GM21723 (cell line): Measurements from ENCODE around the gene RND3.

Source experiments
- ATAC-seq: cut with Tn5 transposase; IDR thresholded peaks from one replicate; pipeline ENCODE4 v1.9.1; 2021; ENCODE audit warnings: mild to moderate bottlenecking, moderate library complexity; ENCODE audit not compliant: unreplicated experiment

The RND3 gene

GRCh38 chr2:150445398-150445797 lies 42.1 kb downstream of the RND3 start:
- ATAC-seq = no peak

GRCh38 chr2:150442484-150442883 lies 45.0 kb downstream of the RND3 start:
- no peak for ATAC-seq

- ATAC-seq = no peak
Measured at GRCh38 chr2:150441784-150442183, 45.7 kb downstream of the RND3 start.

- ATAC-seq = no peak
Measured at GRCh38 chr2:150441226-150441625, 46.2 kb downstream of the RND3 start.

- ATAC-seq = no peak
Measured at GRCh38 chr2:150438654-150439053, 48.8 kb downstream of the RND3 start.

- no peak for ATAC-seq
Measured at GRCh38 chr2:150438041-150438440, 49.4 kb downstream of the RND3 start.

GRCh38 chr2:150432312-150432625 lies 55.2 kb downstream of the RND3 start:
- ATAC-seq = no peak

GRCh38 chr2:150431561-150432311 lies 55.7 kb downstream of the RND3 start:
- no peak for ATAC-seq

- ATAC-seq = no peak
Measured at GRCh38 chr2:150429384-150429961, 58.0 kb downstream of the RND3 start.

- ATAC-seq = no peak
Measured at GRCh38 chr2:150428641-150429040, 58.8 kb downstream of the RND3 start.

- no peak for ATAC-seq
Measured at GRCh38 chr2:150427298-150427697, 60.2 kb downstream of the RND3 start.

GRCh38 chr2:150426724-150427123 lies 60.7 kb downstream of the RND3 start:
- ATAC-seq = no peak

- ATAC-seq = no peak
Measured at GRCh38 chr2:150426315-150426714, 61.2 kb downstream of the RND3 start.

- ATAC-seq = no peak
Measured at GRCh38 chr2:150425121-150425955, 62.1 kb downstream of the RND3 start.

- no peak for ATAC-seq
Measured at GRCh38 chr2:150424406-150424805, 63.1 kb downstream of the RND3 start.

- no peak for ATAC-seq
Measured at GRCh38 chr2:150421126-150421651, 66.3 kb downstream of the RND3 start.

GRCh38 chr2:150418916-150419315 lies 68.6 kb downstream of the RND3 start:
- no peak for ATAC-seq
